Osteocyte (in vitro differentiated cells): ENCODE data around the gene XPC. TPM values are rescaled to one million over a fixed set of nuclear protein-coding genes. Genes with fewer than 3 reads are reported as not detected.

Source experiments
- DNase-seq: peaks from one replicate; pipeline ENCODE4 v3.0.0; 2021; ENCODE audit warnings: mixed read lengths; ENCODE audit not compliant: unreplicated experiment; ENCODE audit errors: extremely low spot score
- H3K27ac Mint-ChIP-seq: one replicate; pipeline ENCODE4 v1.8.0; 2021; ENCODE audit warnings: mild to moderate bottlenecking, mixed read lengths; ENCODE audit not compliant: unreplicated experiment
- H3K27me3 Mint-ChIP-seq: one replicate; pipeline ENCODE4 v1.8.0; 2021; ENCODE audit warnings: mixed read lengths; ENCODE audit not compliant: unreplicated experiment
- H3K36me3 Mint-ChIP-seq: one replicate; pipeline ENCODE4 v1.8.0; 2021; ENCODE audit warnings: mixed read lengths; ENCODE audit not compliant: unreplicated experiment
- H3K4me1 Mint-ChIP-seq: one replicate; pipeline ENCODE4 v1.8.0; 2021; ENCODE audit warnings: mixed read lengths; ENCODE audit not compliant: unreplicated experiment
- H3K4me3 Mint-ChIP-seq: one replicate; pipeline ENCODE4 v1.8.0; 2021; ENCODE audit warnings: mild to moderate bottlenecking, moderate library complexity, mixed read lengths; ENCODE audit not compliant: unreplicated experiment
- H3K9me3 Mint-ChIP-seq: one replicate; pipeline ENCODE4 v1.8.0; 2021; ENCODE audit warnings: mixed read lengths; ENCODE audit not compliant: unreplicated experiment
- total RNA-seq: library from RNA; stranded (reverse); gene quantifications from 2 replicates; pipeline ENCODE4 v1.2.1, GENCODE V29; 2021
- TF ChIP-seq, protein P1 (sequence below): fragments of 200-600 bp; sonication (generic); IDR thresholded peaks from 2 replicates; pipeline ENCODE4 v1.5.0; 2021; ENCODE audit warnings: antibody characterized with exemption, mild to moderate bottlenecking, moderate library complexity

XPC gene
- total RNA-seq, 1 donor from 2014 or later = 39.4 TPM

DNA sequence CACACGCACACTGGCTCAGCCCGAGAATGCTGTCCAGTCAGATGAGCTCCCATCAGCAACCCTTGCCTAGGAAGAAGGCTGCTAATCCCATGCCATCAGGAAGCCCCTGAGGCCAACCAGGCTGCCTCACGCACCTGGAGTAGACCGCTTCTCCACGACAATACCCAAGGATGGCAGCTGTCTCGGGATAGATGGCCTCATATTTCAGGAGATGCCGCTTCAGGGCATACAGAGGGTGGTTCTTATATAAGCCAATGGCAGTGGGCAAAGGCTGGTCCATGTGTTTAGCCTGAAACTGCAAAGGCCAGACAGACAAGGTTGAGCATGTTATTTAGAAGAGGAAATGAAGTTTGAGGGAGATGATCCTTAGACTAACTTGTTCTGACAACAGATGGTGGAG, 22.2 kb downstream of the XPC start:
- DNase-seq = no peak
- peaks cover 4% of the 10 kb centered on the region for H3K9me3 Mint-ChIP-seq
- no peaks in the 10 kb centered on the region for H3K27me3 Mint-ChIP-seq
- TF ChIP-seq, protein P1, sequence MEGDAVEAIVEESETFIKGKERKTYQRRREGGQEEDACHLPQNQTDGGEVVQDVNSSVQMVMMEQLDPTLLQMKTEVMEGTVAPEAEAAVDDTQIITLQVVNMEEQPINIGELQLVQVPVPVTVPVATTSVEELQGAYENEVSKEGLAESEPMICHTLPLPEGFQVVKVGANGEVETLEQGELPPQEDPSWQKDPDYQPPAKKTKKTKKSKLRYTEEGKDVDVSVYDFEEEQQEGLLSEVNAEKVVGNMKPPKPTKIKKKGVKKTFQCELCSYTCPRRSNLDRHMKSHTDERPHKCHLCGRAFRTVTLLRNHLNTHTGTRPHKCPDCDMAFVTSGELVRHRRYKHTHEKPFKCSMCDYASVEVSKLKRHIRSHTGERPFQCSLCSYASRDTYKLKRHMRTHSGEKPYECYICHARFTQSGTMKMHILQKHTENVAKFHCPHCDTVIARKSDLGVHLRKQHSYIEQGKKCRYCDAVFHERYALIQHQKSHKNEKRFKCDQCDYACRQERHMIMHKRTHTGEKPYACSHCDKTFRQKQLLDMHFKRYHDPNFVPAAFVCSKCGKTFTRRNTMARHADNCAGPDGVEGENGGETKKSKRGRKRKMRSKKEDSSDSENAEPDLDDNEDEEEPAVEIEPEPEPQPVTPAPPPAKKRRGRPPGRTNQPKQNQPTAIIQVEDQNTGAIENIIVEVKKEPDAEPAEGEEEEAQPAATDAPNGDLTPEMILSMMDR = no peak
- H3K4me3 Mint-ChIP-seq = no peak overlapping the region
- H3K27ac Mint-ChIP-seq = no peak overlapping the region
- H3K4me1 Mint-ChIP-seq = no peaks in the 10 kb centered on the region
- H3K36me3 Mint-ChIP-seq = peaks cover 55% of the 10 kb centered on the region

DNA sequence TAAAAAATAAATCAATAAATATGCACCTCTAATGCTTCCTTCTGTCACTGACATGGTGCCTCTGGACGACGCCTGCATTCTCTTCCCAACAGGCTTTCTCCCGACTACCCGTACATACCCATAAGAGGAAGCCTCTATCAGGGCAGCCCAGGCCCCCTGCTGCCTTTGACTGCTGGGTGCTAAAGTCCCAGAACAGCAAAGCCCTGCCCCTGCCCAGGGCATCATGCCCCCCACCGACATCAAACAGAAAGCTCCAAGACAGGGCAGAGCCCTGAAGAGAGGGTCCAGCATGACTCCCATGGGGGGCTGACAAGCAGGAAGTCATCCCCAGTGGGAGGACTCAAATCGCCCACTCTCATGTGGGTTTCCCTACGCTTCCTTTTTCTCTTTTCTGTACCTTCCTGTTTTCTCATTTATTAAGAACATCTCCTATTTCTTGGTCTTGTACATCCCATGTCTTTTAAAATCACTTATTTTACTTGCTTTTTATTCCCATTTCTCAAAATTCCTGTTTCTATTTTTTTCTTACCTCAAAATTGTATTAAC, 23.4 kb downstream of the XPC start:
- H3K27me3 Mint-ChIP-seq = no peaks in the 10 kb centered on the region

DNA sequence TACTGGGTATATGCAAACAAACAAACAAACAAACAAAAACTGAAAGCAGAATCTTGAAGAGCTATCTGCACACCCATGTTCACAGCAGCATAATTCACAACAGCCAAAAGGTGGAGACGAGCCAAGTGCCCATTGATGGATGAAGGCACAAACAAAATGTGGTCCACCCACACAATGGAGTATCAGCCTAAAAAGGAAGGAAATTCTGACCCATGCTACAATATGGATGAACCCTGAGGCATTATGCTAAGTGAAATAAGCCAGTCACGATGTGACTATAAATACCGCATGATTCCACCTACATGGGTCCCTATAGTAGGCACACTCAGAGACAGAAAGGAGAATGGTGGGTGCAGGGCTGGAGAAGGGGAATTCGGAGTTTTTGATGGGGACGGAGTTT, 24.1 kb downstream of the XPC start:
- Mint-ChIP-seq H3K9me3 (no peaks in the 10 kb centered on the region), H3K27me3 (no peaks in the 10 kb centered on the region), H3K27ac (no peak overlapping the region), H3K4me3 (no peak overlapping the region), H3K36me3 (peaks cover 45% of the 10 kb centered on the region), H3K4me1 (no peaks in the 10 kb centered on the region)
- TF ChIP-seq, protein P1 = no peak
- DNase-seq = no peak

More for the DNA sequence above, 23.4 kb downstream of the XPC start:
- Mint-ChIP-seq H3K27ac (peak overlapping the region; percentile 68), H3K36me3 (peaks cover 50% of the 10 kb centered on the region), H3K9me3 (no peaks in the 10 kb centered on the region), H3K4me1 (no peaks in the 10 kb centered on the region), H3K4me3 (no peak overlapping the region)
- TF ChIP-seq, protein P1 = no peak
- no peak for DNase-seq

DNA sequence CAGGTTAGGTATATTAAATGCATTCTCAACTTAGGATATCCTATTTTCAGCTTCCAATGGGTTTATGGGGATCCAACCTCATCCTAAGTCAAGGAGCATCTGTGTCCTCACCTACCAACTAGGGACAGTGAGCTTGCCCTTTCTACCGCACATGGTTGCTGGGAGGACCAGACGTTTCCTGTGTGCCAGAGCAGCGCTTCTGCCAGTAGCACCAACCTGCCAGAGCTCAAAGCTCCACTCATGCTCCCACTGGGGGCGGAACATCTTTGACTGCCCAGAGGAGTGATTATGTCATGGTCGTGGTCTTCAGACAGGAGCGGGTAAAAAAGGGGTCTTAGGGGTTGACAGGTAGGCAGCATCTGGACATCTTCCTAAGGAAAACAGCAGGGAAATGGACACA, 24.7 kb downstream of the XPC start:
- Mint-ChIP-seq H3K36me3 (peaks cover 42% of the 10 kb centered on the region), H3K4me1 (no peaks in the 10 kb centered on the region), H3K4me3 (no peak overlapping the region), H3K27ac (no peak overlapping the region), H3K27me3 (no peaks in the 10 kb centered on the region), H3K9me3 (no peaks in the 10 kb centered on the region)
- TF ChIP-seq, protein P1 = no peak
- no peak for DNase-seq

DNA sequence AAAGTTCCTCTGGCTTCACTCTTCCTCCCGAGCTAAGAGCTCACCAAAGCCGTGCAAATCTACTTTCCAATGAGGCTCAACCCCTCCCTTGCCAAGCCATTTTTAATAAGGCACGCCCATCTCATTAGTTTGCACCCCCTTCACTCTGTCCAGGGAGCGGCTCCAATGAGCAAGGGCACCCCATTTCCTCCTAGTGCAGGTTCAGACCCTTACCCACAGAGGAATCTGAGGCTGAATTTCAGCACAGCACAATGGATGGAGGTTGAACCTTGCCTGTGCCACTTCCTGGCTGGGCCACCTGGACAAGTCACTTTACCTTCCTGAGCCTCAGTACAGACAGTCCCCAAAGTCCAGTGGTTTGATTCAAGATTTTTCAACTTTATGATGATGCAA, 25.4 kb downstream of the XPC start:
- peaks cover 35% of the 10 kb centered on the region for H3K36me3 Mint-ChIP-seq
- TF ChIP-seq, protein P1 = no peak
- no peak overlapping the region for H3K27ac Mint-ChIP-seq
- no peaks in the 10 kb centered on the region for H3K9me3 Mint-ChIP-seq
- no peaks in the 10 kb centered on the region for H3K4me1 Mint-ChIP-seq
- H3K4me3 Mint-ChIP-seq = no peak overlapping the region
- no peaks in the 10 kb centered on the region for H3K27me3 Mint-ChIP-seq
- no peak for DNase-seq
